ENCODE data around the gene LRFN2.

LRFN2 gene

DNA sequence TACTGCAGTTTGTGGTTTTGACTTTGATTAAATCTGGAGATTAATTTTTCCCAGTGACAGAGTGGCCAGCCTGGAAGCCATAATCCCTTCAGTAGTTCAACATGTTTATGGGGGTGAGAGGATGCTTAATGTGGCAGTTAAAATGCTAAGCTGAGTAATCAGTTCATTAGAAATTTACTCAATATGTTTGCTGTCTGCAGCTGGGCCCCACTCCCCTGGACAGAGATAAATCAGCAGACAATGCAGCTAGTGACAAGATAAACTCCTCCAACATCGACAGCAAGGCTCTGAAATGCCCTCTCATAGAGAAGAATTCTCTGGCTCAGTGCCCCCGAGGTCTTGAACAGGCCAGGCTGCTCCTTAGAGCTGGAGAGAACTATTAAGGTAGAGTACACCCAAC is 101.9 kb downstream of the LRFN2 start:
- TF ChIP-seq EZH2phosphoT487 (IDR thresholded peaks at IDR 0.05; ENCODE audit: borderline replicate concordance, low read length) (no peak), CTCF (IDR thresholded peaks at IDR 0.05; ENCODE audit: low read depth, low read length, poor library complexity, severe bottlenecking) (no peak)
- no peaks in the 10 kb centered on the region for H3K9me3 ChIP-seq (ENCODE audit: control insufficient read depth, insufficient read depth, low read length)
- no peak overlapping the region for H3K4me3 ChIP-seq (ENCODE audit: low read length)
- H4K20me1 ChIP-seq (ENCODE audit: control insufficient read depth, insufficient read depth, low read depth, low read length), result no peaks in the 10 kb centered on the region
- H3K36me3 ChIP-seq (ENCODE audit: control insufficient read depth, low read length), result no peaks in the 10 kb centered on the region
- H3F3A ChIP-seq (ENCODE audit: control insufficient read depth, insufficient read depth), result no peaks in the 10 kb centered on the region
- H3K4me2 ChIP-seq (ENCODE audit: low read length), result no peak overlapping the region
- H3K27me3 ChIP-seq (ENCODE audit: control insufficient read depth, low read length), result peaks cover 7% of the 10 kb centered on the region; the same call in 1 of the 2 replicates
- H3K27ac ChIP-seq (ENCODE audit: low read depth, low read length), result no peak overlapping the region
- H3K9me2 ChIP-seq (replicated peaks; ENCODE audit: control insufficient read depth, low read length), result no peaks in the 10 kb centered on the region
- H3K79me2 ChIP-seq (ENCODE audit: control insufficient read depth, low read length), result no peaks in the 10 kb centered on the region
- H3K4me1 ChIP-seq (ENCODE audit: control insufficient read depth, low read length), result no peaks in the 10 kb centered on the region

DNA sequence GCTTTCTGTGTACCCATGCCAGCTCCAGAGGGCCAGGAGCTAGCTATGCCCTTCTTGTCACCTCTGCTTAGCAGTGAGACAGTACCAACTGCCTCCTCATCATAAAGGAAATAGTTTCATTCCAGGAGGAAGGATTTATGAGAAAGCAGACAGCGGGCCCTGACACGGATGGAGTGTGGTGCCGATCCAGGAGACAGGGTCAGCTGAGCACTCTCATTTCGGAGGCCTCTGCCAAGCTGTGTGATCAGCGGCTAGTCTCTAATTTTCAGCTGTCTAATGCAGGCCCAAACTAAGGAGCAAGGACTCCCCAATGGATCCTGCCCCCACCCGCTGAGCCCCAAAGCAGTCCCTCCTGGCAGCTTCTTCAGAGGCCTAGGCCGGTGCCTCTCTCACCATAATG is 103.1 kb downstream of the LRFN2 start:
- no peaks in the 10 kb centered on the region for H3K9me3 ChIP-seq (ENCODE audit: control insufficient read depth, insufficient read depth, low read length)
- no peaks in the 10 kb centered on the region for H3K4me1 ChIP-seq (ENCODE audit: control insufficient read depth, low read length)
- peaks cover 7% of the 10 kb centered on the region; the same call in 1 of the 2 replicates for H3K27me3 ChIP-seq (ENCODE audit: control insufficient read depth, low read length)
- TF ChIP-seq CTCF (IDR thresholded peaks at IDR 0.05; ENCODE audit: low read depth, low read length, poor library complexity, severe bottlenecking), result no peak
- no peak for TF ChIP-seq EZH2phosphoT487 (IDR thresholded peaks at IDR 0.05; ENCODE audit: borderline replicate concordance, low read length)
- no peak overlapping the region for H3K27ac ChIP-seq (ENCODE audit: low read depth, low read length)
- no peaks in the 10 kb centered on the region for H3K79me2 ChIP-seq (ENCODE audit: control insufficient read depth, low read length)
- no peaks in the 10 kb centered on the region for H3F3A ChIP-seq (ENCODE audit: control insufficient read depth, insufficient read depth)
- no peak overlapping the region for H3K4me2 ChIP-seq (ENCODE audit: low read length)
- H3K4me3 ChIP-seq (ENCODE audit: low read length), result no peak overlapping the region
- H4K20me1 ChIP-seq (ENCODE audit: control insufficient read depth, insufficient read depth, low read depth, low read length), result no peaks in the 10 kb centered on the region
- no peaks in the 10 kb centered on the region for H3K9me2 ChIP-seq (replicated peaks; ENCODE audit: control insufficient read depth, low read length)
- H3K36me3 ChIP-seq (ENCODE audit: control insufficient read depth, low read length), result no peaks in the 10 kb centered on the region

DNA sequence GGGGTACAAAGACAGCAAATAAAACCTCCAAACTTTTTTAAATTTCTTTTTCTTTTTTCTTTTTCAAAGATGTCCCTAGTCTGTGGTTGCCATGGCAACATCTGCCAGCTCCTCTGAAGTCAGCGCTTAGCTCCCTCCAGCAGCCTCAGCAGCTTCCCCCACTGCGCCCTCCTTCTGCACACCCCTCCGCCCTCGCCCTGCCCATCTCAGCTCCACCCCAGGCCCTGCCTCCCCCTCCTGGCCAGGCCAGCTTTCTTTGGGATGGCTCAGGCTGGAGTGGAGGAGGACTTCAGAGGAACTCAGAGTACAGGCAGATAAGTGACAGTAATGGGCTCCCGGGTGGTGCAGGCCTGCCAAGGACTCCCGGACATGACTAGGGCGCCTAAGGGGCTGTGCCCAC is 104.6 kb downstream of the LRFN2 start:
- Histone ChIP-seq H3K4me1 (ENCODE audit: control insufficient read depth, low read length) (no peaks in the 10 kb centered on the region), H3K27me3 (ENCODE audit: control insufficient read depth, low read length) (peaks cover 12% of the 10 kb centered on the region; the same call in 1 of the 2 replicates), H3K4me2 (ENCODE audit: low read length) (no peak overlapping the region), H3K4me3 (ENCODE audit: low read length) (no peak overlapping the region), H3K36me3 (ENCODE audit: control insufficient read depth, low read length) (no peaks in the 10 kb centered on the region), H3K27ac (ENCODE audit: low read depth, low read length) (no peak overlapping the region), H4K20me1 (ENCODE audit: control insufficient read depth, insufficient read depth, low read depth, low read length) (no peaks in the 10 kb centered on the region), H3K79me2 (ENCODE audit: control insufficient read depth, low read length) (no peaks in the 10 kb centered on the region), H3K9me3 (ENCODE audit: control insufficient read depth, insufficient read depth, low read length) (no peaks in the 10 kb centered on the region), H3K9me2 (replicated peaks; ENCODE audit: control insufficient read depth, low read length) (no peaks in the 10 kb centered on the region), H3F3A (ENCODE audit: control insufficient read depth, insufficient read depth) (no peaks in the 10 kb centered on the region)
- TF ChIP-seq CTCF (IDR thresholded peaks at IDR 0.05; ENCODE audit: low read depth, low read length, poor library complexity, severe bottlenecking) (no peak), EZH2phosphoT487 (IDR thresholded peaks at IDR 0.05; ENCODE audit: borderline replicate concordance, low read length) (no peak)
